Muscle of arm (tissue), 12 donors: ENCODE measurements around the gene RAD54L2. TPM values are rescaled to one million over a fixed set of nuclear protein-coding genes. Genes with fewer than 3 reads are reported as not detected.

Source experiments
- polyA plus RNA-seq, 12 donors: library from polyadenylated mRNA; unstranded; fragments of 120-200 nt; gene quantifications; one replicate each; pipeline ENCODE4 v1.2.1, GENCODE V29; 2013; ENCODE audit not compliant: insufficient read length in 12 of 12

The RAD54L2 gene
- polyA plus RNA-seq, 12 donors: 8.5 to 13.6 (median 9.1) TPM; not detected in 1

Other genes with a start within 250 kb of the RAD54L2 start
- 10 to 100 TPM in 11 of 12 donors, not detected in 1; 48.8 to 91.5 (median 64.3) TPM for gene MANF, start 153.4 kb upstream of the RAD54L2 start, polyA plus RNA-seq
- 10 to 100 TPM in 11 of 12 donors, not detected in 1; 16.7 to 31.3 (median 21.2) TPM for gene RBM15B, start 147.4 kb upstream of the RAD54L2 start, polyA plus RNA-seq
- 10 to 100 TPM in 10 of 12 donors, 1 to 10 TPM in 1, not detected in 1; 8.1 to 21.5 (median 19.0) TPM for gene DCAF1, start 38.7 kb upstream of the RAD54L2 start, polyA plus RNA-seq
- 10 to 100 TPM in 11 of 12 donors, not detected in 1; 17.2 to 26.1 (median 21.6) TPM for gene TEX264, start 132.5 kb downstream of the RAD54L2 start, polyA plus RNA-seq
- under 1 TPM in 10 of 12 donors, not detected in 2; 0.22 to 0.71 (median 0.44) TPM for gene GRM2, start 168.3 kb downstream of the RAD54L2 start, polyA plus RNA-seq
- not detected for gene IQCF6, start 240.5 kb downstream of the RAD54L2 start, polyA plus RNA-seq